Peyer's patch (tissue), 4 donors: Measurements from ENCODE around the gene DMAP1.

Experiments
- POLR2A ChIP-seq, 2 donors: fragments of 450-650 bp; IDR thresholded peaks; one replicate each; pipeline ENCODE4 v1.5.1; 2017; ENCODE audit warnings: antibody characterized with exemption in 2 of 2, mild to moderate bottlenecking in 2 of 2, moderate library complexity in 2 of 2
- TF ChIP-seq, protein P1 (sequence below), 6 experiments: fragments of 450-650 bp in 4 of 6; fragments of 200-600 bp in 2 of 6; sonication (generic) in 1 of 6; IDR thresholded peaks; one replicate each; pipeline ENCODE4 v1.5.1; 2017 to 2019; ENCODE audit warnings: antibody characterized with exemption in 6 of 6, mild to moderate bottlenecking in 3 of 6, moderate library complexity in 1 of 6

DNA sequence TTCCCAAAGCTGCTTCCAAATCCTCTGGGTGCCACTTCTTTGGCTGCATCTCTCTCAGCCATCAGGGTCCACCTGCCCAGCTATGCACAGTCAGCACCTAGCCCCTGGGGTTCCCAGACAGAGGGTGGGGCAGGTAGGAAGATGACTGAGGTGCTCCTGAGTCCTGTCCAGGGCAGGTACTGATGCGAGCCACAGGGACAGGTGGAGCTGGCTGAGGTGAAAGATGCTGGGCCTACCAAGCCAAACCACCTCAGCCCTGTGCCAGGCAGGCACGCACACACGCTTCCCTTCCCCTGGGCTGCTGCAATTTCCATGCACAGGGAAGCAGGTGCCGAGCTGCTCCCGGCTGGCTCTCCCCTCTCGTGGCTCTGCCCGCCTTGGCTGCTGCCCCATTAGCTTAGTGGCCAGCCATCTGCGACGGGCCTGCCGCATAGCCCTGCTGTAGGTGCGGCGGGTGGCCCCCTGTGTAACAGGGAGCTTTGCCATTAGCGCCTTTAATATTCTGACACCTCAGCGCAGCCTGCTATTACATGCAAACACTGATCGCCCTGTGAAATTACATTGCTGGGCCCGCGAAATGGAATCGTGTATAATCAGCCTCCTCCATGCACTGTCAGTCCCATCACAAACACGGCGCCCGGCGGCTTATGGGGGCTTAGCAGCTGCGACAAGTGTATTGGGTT lies 38.9 kb downstream of the DMAP1 start:
- TF ChIP-seq, protein P1, sequence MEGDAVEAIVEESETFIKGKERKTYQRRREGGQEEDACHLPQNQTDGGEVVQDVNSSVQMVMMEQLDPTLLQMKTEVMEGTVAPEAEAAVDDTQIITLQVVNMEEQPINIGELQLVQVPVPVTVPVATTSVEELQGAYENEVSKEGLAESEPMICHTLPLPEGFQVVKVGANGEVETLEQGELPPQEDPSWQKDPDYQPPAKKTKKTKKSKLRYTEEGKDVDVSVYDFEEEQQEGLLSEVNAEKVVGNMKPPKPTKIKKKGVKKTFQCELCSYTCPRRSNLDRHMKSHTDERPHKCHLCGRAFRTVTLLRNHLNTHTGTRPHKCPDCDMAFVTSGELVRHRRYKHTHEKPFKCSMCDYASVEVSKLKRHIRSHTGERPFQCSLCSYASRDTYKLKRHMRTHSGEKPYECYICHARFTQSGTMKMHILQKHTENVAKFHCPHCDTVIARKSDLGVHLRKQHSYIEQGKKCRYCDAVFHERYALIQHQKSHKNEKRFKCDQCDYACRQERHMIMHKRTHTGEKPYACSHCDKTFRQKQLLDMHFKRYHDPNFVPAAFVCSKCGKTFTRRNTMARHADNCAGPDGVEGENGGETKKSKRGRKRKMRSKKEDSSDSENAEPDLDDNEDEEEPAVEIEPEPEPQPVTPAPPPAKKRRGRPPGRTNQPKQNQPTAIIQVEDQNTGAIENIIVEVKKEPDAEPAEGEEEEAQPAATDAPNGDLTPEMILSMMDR (IDR thresholded peaks at IDR 0.05), result no peak
- no peak for TF ChIP-seq POLR2A (IDR thresholded peaks at IDR 0.05)
